GM21423 (cell line): ENCODE data around the gene PITPNC1.
"Not testable (repeated sequence)": the region's sequence is repeated elsewhere in the genome, so short reads cannot be mapped to it uniquely, and the experiment has no call there.

Source experiments
- ATAC-seq: cut with Tn5 transposase; IDR thresholded peaks from one replicate; pipeline ENCODE4 v1.9.1; 2021; ENCODE audit warnings: mild to moderate bottlenecking, moderate library complexity; ENCODE audit not compliant: unreplicated experiment

Gene PITPNC1

GRCh38 chr17:67503184-67503583, 126.1 kb downstream of the PITPNC1 start:
- no peak for ATAC-seq

- no peak for ATAC-seq
Observed at GRCh38 chr17:67503739-67504138, 126.7 kb downstream of the PITPNC1 start.

GRCh38 chr17:67504182-67504581, 127.1 kb downstream of the PITPNC1 start:
- no peak for ATAC-seq

GRCh38 chr17:67506966-67507365, 129.9 kb downstream of the PITPNC1 start:
- no peak for ATAC-seq

GRCh38 chr17:67509390-67510287, 132.6 kb downstream of the PITPNC1 start:
- no peak for ATAC-seq

- no peak for ATAC-seq
Observed at GRCh38 chr17:67511012-67511411, 133.9 kb downstream of the PITPNC1 start.

- no peak for ATAC-seq
Observed at GRCh38 chr17:67511804-67512203, 134.7 kb downstream of the PITPNC1 start.

- no peak for ATAC-seq
Observed at GRCh38 chr17:67514998-67515397, 137.9 kb downstream of the PITPNC1 start.

GRCh38 chr17:67515490-67516083, 138.5 kb downstream of the PITPNC1 start:
- ATAC-seq: no peak

- not testable (repeated sequence) for ATAC-seq
Observed at GRCh38 chr17:67516571-67516970, 139.5 kb downstream of the PITPNC1 start.

- ATAC-seq: no peak
Observed at GRCh38 chr17:67517325-67517724, 140.2 kb downstream of the PITPNC1 start.

GRCh38 chr17:67518876-67519275, 141.8 kb downstream of the PITPNC1 start:
- no peak for ATAC-seq

- no peak for ATAC-seq
Observed at GRCh38 chr17:67519801-67520251, 142.7 kb downstream of the PITPNC1 start.

- ATAC-seq: no peak
Observed at GRCh38 chr17:67520252-67520906, 143.3 kb downstream of the PITPNC1 start.

- ATAC-seq: no peak
Observed at GRCh38 chr17:67520916-67521774, 144.1 kb downstream of the PITPNC1 start.

GRCh38 chr17:67521775-67522069, 144.6 kb downstream of the PITPNC1 start:
- ATAC-seq: no peak

- ATAC-seq: no peak
Observed at GRCh38 chr17:67523101-67523500, 146.0 kb downstream of the PITPNC1 start.

GRCh38 chr17:67525239-67526135, 148.4 kb downstream of the PITPNC1 start:
- ATAC-seq: no peak

GRCh38 chr17:67526700-67527099, 149.6 kb downstream of the PITPNC1 start:
- no peak for ATAC-seq
